GM18526 (cell line): Measurements from ENCODE around the gene CEP131.

Experiments used
- POLR2A ChIP-seq: IDR thresholded peaks from 3 replicates; pipeline ENCODE4 v1.6.1; 2011; ENCODE audit not compliant: insufficient read length; ENCODE audit errors: extremely low read depth

CEP131 gene

GRCh38 chr17:81206166-81206565 lies 16.6 kb downstream of the CEP131 start:
- no peak for TF ChIP-seq POLR2A

- TF ChIP-seq POLR2A: no peak
Measured at GRCh38 chr17:81204578-81204977, 18.2 kb downstream of the CEP131 start.

- no peak for TF ChIP-seq POLR2A
Measured at GRCh38 chr17:81203136-81203535, 19.6 kb downstream of the CEP131 start.

- TF ChIP-seq POLR2A: no peak
Measured at GRCh38 chr17:81202318-81202717, 20.4 kb downstream of the CEP131 start.

GRCh38 chr17:81200695-81201580 lies 21.8 kb downstream of the CEP131 start:
- TF ChIP-seq POLR2A: no peak

- TF ChIP-seq POLR2A: no peak
Measured at GRCh38 chr17:81200201-81200600, 22.6 kb downstream of the CEP131 start.

GRCh38 chr17:81199482-81199830 lies 23.3 kb downstream of the CEP131 start:
- no peak for TF ChIP-seq POLR2A

GRCh38 chr17:81198826-81199481 lies 23.8 kb downstream of the CEP131 start:
- no peak for TF ChIP-seq POLR2A

GRCh38 chr17:81197831-81198490 lies 24.8 kb downstream of the CEP131 start:
- TF ChIP-seq POLR2A: no peak

- no peak for TF ChIP-seq POLR2A
Measured at GRCh38 chr17:81197409-81197795, 25.4 kb downstream of the CEP131 start.

GRCh38 chr17:81196505-81197408 lies 26.0 kb downstream of the CEP131 start:
- no peak for TF ChIP-seq POLR2A

- no peak for TF ChIP-seq POLR2A
Measured at GRCh38 chr17:81195941-81196495, 26.7 kb downstream of the CEP131 start.

- TF ChIP-seq POLR2A: no peak
Measured at GRCh38 chr17:81194941-81195901, 27.5 kb downstream of the CEP131 start.
